Adrenal gland (tissue), 12 donors: ENCODE data around the gene MYMX. TPM values are rescaled to one million over a fixed set of nuclear protein-coding genes. Genes with fewer than 3 reads are reported as not detected.

Source experiments
- DNase-seq, 7 donors: peaks; one replicate each; pipeline ENCODE4 v3.0.0-alpha.2; 2019 to 2020
- H3K27ac ChIP-seq, 5 donors: fragments of 200-600 bp; sonication (generic) in 4 of 5; 1 replicate in 3 of 5; 2 replicates in 2 of 5; pipeline versions ENCODE4 v1.5.1 to v1.8.0; 2016 to 2020; ENCODE audit warnings: mild to moderate bottlenecking in 1 of 5
- H3K27me3 ChIP-seq: fragments of 200-600 bp; 2 replicates; pipeline ENCODE4 v1.8.0; 2021
- H3K36me3 ChIP-seq, 2 donors: fragments of 200-600 bp; replicated peaks in 1 of 2; 1 replicate in 1 of 2; 2 replicates in 1 of 2; pipeline versions ENCODE4 v1.5.1 to v1.8.0; 2018 to 2022
- H3K4me1 ChIP-seq, 2 donors: fragments of 200-600 bp; replicated peaks in 1 of 2; 1 replicate in 1 of 2; 2 replicates in 1 of 2; pipeline versions ENCODE4 v1.5.1 to v1.8.0; 2018 to 2021
- H3K4me3 ChIP-seq, 4 donors: fragments of 200-600 bp; sonication (generic) in 3 of 4; one replicate each; pipeline ENCODE4 v1.5.1; 2016 to 2018
- H3K9me3 ChIP-seq, 3 donors: fragments of 200-600 bp; sonication (generic) in 1 of 3; replicated peaks in 1 of 3; 1 replicate in 2 of 3; 2 replicates in 1 of 3; pipeline versions ENCODE4 v1.5.1 to v1.8.0; 2016 to 2021
- POLR2A ChIP-seq, 2 donors: fragments of 450-650 bp; IDR thresholded peaks; one replicate each; pipeline ENCODE4 v1.6.1; 2017; ENCODE audit warnings: antibody characterized with exemption in 2 of 2, mild to moderate bottlenecking in 2 of 2, moderate library complexity in 1 of 2
- WGBS, 4 donors: extraction: QIAGEN DNeasy Blood & Tissue Kit in 2 of 4; methylation state at CpG; one replicate each; pipeline versions ENCODE4 v1.1.5 to v1.1.7; 2013 to 2017; 5-methylcytosine and 5-hydroxymethylcytosine counted together
- intact Hi-C, 2 donors: fragments of 100-400 bp; cut with DNase I; formaldehyde crosslinking; loops; one replicate each; pipeline versions ENCODE4 v1.14.1 to v1.15.0; 2022 to 2023
- polyA plus RNA-seq, 3 donors: library from polyadenylated mRNA; stranded (reverse); fragments of 200-250 nt in 2 of 3; fragments of 350-450 nt in 1 of 3; fragmentation: Illumina TruSeq in 1 of 3; extraction: RNeasy Lipid Tissue Mini Kit (QIAGEN cat#74804) in 1 of 3; gene quantifications; one replicate each; pipeline ENCODE4 v1.2.3, GENCODE V29; 2013 to 2014
- total RNA-seq, 9 donors: library from RNA; depleted of rRNA in 4 of 9; stranded (reverse); fragments of >200 nt in 4 of 9; fragments of 120-200 nt in 1 of 9; fragmentation: NEBNext Ultra II Directional in 1 of 9; extraction: Animal tissue kit (Norgen Biotek cat#: 25700) in 1 of 9; gene quantifications; one replicate each; pipeline versions ENCODE4 v1.1.0 to v1.2.4, GENCODE V29; 2013 to 2023
- TF ChIP-seq, protein P1 (sequence below), 6 experiments: fragments of 450-650 bp in 4 of 6; fragments of 200-600 bp in 2 of 6; sonication (generic) in 1 of 6; IDR thresholded peaks; 1 replicate in 5 of 6; 2 replicates in 1 of 6; pipeline versions ENCODE4 v1.5.1 to v1.8.0; 2016 to 2021; ENCODE audit warnings: antibody characterized with exemption in 6 of 6, mild to moderate bottlenecking in 2 of 6, moderate library complexity in 1 of 6
- donor health status: healthy with polysubstance abuse.
- donor health status: Bipolar disorder and iron deficiency.
- donor health status: DM: yes; HTN: yes; CAD: no.
- donor health status: DM: no; HTN: no; CAD: no.
- donor health status: DM: no; HTN: no; CAD: no.
- donor health status: DM: yes; HTN: yes; CAD: no.

MYMX gene
- total and polyA plus RNA-seq, 12 donors: 0.39 to 0.94 TPM; not detected in 10

DNA sequence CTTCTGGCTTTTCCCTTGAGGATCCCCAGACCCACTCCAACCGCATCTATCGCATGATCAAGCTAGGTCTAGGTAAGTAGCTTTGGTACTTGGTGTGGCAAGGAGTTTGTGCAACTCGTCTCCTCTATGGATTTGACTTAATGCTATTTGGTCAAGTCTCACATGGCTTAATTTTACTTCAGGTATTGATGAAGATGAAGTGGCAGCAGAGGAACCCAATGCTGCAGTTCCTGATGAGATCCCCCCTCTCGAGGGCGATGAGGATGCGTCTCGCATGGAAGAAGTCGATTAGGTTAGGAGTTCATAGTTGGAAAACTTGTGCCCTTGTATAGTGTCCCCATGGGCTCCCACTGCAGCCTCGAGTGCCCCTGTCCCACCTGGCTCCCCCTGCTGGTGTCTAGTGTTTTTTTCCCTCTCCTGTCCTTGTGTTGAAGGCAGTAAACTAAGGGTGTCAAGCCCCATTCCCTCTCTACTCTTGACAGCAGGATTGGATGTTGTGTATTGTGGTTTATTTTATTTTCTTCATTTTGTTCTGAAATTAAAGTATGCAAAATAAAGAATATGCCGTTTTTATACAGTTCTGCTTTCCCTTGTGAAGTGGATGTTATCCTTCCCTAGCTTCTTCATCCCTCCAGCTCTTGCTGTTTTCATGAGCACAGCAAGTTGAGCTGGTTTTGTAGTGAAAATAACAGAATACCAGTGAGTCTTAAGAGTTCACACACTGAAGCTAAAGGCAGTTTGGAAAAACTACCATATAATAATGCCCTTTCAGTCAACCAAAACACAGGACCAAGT, 36.8 kb downstream of the MYMX start:
- H3K27me3 ChIP-seq: no peaks in the 10 kb centered on the region
- H3K36me3 ChIP-seq: peaks cover 0 to 71% of the 10 kb centered on the region in 2 donors
- H3K27ac ChIP-seq: no peak overlapping the region
- intact Hi-C loops: no loop called here
- no peak overlapping the region for H3K4me3 ChIP-seq
- 62 to 70% (median 63%) methylated on average over 10 of the region's 10 CpGs for WGBS, 4 donors
- peak in 2 of 7 donors; percentile 64 to 70 for DNase-seq
- peaks cover 19 to 54% of the 10 kb centered on the region in 2 donors for H3K4me1 ChIP-seq
- H3K9me3 ChIP-seq: no peaks in the 10 kb centered on the region
- no peak for TF ChIP-seq POLR2A (IDR thresholded peaks at IDR 0.05)
- TF ChIP-seq, protein P1, sequence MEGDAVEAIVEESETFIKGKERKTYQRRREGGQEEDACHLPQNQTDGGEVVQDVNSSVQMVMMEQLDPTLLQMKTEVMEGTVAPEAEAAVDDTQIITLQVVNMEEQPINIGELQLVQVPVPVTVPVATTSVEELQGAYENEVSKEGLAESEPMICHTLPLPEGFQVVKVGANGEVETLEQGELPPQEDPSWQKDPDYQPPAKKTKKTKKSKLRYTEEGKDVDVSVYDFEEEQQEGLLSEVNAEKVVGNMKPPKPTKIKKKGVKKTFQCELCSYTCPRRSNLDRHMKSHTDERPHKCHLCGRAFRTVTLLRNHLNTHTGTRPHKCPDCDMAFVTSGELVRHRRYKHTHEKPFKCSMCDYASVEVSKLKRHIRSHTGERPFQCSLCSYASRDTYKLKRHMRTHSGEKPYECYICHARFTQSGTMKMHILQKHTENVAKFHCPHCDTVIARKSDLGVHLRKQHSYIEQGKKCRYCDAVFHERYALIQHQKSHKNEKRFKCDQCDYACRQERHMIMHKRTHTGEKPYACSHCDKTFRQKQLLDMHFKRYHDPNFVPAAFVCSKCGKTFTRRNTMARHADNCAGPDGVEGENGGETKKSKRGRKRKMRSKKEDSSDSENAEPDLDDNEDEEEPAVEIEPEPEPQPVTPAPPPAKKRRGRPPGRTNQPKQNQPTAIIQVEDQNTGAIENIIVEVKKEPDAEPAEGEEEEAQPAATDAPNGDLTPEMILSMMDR (IDR thresholded peaks at IDR 0.05): peak in 5 of 6 experiments; percentile 22 to 43 (median 38)

DNA sequence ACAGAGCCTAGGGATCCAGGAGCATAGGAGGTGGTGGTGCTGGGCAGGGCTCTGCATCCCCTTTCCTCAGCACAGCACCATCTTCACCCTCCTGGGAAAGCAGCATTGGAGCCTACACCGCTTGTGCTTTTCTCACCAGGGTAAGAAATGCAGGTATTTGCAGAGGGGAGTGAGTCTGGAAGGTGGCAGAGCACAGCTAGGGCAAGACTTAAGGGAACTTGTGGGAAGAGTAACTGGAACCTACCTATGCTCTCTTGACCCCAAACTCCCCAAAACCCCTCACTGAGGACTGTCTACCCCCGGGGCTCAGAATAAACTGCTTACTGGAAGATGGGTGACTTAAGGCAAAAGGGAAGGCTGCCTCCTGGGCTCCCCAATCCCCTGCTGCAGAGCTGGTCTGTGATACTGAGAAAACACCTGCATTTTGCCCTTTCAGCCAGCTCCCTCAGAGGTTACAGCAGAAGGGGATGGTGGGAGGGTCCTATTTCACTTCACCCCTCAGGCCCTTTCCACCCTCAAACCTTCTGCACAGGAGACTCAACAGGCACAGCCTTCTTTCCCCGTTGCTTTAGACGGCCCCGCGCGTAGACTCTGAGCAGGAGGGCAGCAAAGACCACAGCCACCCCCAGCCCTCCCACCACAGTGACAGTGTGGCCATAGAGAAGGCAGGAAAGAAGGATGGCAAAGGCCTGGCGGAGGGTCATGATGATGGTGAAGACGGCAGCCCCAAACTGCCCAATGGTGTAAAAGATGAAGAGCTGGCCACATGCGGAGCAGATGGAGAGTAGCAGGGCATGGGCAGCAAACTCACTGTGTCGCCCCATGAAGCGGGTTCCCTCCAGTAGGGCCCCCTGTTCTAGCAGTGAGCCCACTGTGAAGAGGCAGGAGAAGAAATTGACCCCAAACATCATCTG, 37.7 kb downstream of the MYMX start:
- no peak for DNase-seq
- Histone ChIP-seq H3K27me3 (no peaks in the 10 kb centered on the region), H3K4me1 (peaks cover 13 to 45% of the 10 kb centered on the region in 2 donors), H3K27ac (no peak overlapping the region), H3K4me3 (no peak overlapping the region), H3K36me3 (peaks cover 0 to 61% of the 10 kb centered on the region in 2 donors), H3K9me3 (no peaks in the 10 kb centered on the region)
- 71 to 85% (median 76%) methylated on average over 12 of the region's 12 CpGs for WGBS, 4 donors
- no peak for TF ChIP-seq POLR2A (IDR thresholded peaks at IDR 0.05)
- TF ChIP-seq, protein P1 (IDR thresholded peaks at IDR 0.05): no peak
- intact Hi-C loops: no loop called here

DNA sequence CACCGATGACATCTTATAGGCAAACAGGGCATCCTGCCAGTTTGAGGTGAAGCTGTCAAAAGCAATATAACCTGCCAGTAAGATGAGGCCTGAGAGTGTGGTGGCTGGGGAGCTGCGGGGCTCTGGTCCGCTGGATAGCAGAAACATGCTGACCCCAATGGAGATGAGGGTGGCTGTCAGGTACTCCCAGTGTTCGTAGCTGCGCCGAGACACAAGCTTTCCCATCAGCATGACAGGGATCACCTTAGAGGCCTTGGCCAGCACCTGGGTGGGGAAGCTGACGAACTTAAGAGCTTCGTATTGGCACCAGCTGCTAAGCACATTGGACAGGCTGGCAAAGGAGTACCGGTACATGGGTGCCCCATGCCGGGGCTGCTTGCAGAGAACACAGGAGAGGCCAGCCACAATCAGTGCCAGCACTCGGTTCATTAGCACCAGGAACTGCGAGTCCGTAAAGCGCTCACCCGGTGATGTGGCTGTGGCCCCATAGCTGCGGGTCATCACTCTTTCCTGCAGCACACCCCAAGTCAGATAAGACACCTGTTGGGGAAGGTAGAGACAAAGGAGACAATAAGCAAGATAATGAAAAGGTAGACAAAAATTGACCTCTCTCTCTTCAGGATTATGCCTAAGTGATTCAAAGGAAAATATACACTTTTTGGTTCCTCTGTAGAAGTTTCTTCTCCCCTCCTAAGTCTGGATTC, 38.5 kb downstream of the MYMX start:
- WGBS, 4 donors: 52 to 72% (median 64%) methylated on average over 14 to 16 of the region's 16 CpGs
- peak overlapping the region in 2 of 5 donors; percentile 85 to 92 for H3K27ac ChIP-seq

More for the DNA sequence above, 38.5 kb downstream of the MYMX start:
- Histone ChIP-seq H3K4me1 (peaks cover 13 to 37% of the 10 kb centered on the region in 2 donors), H3K4me3 (no peak overlapping the region), H3K27me3 (no peaks in the 10 kb centered on the region), H3K36me3 (peaks cover 0 to 59% of the 10 kb centered on the region in 2 donors), H3K9me3 (no peaks in the 10 kb centered on the region)
- DNase-seq: peak in 1 of 7 donors; percentile 44
- intact Hi-C loops: no loop called here
- TF ChIP-seq, protein P1 (IDR thresholded peaks at IDR 0.05): no peak
- no peak for TF ChIP-seq POLR2A (IDR thresholded peaks at IDR 0.05)
